K562 (cell line): ENCODE results near the gene SET. TPM values are rescaled to one million over a fixed set of nuclear protein-coding genes. Genes with fewer than 3 reads are reported as not detected.
A peak's percentile ranks its signal among the peaks of the same experiment; 100 is the strongest.

Experiments used
- ADNP ChIP-seq: fragments of 200-800 bp; sonication (Bioruptor generic); IDR thresholded peaks from 2 replicates; pipeline ENCODE4 v1.6.1; 2016; ENCODE audit warnings: missing genetic modification characterization, missing compliant biosample characterization
- ATF7 ChIP-seq: fragments of 450-650 bp; IDR thresholded peaks from 2 replicates; pipeline ENCODE4 v1.7.1; 2014; ENCODE audit warnings: mild to moderate bottlenecking, moderate library complexity
- CBFA2T3 ChIP-seq: fragments of 450-650 bp; IDR thresholded peaks from 2 replicates; pipeline ENCODE4 v1.6.1; 2017
- FOXK2 ChIP-seq, 2 experiments: fragments of 450-650 bp; IDR thresholded peaks in 1 of 2; conservative IDR thresholded peaks in 1 of 2; 2 replicates each; pipeline ENCODE4 v1.6.1; 2016; ENCODE audit warnings: low read depth in 2 of 2, mild to moderate bottlenecking in 1 of 2
- HMGN3 ChIP-seq: IDR thresholded peaks from 2 replicates; pipeline ENCODE4 v1.6.1; 2011; ENCODE audit warnings: borderline replicate concordance, low read depth, mild to moderate bottlenecking, mixed read lengths, low read length; ENCODE audit not compliant: insufficient read length; ENCODE audit errors: extremely low read depth
- JUN ChIP-seq, 2 experiments: sonication (generic) in 1 of 2; formaldehyde crosslinking in 1 of 2; IDR thresholded peaks; 2 replicates each; pipeline versions ENCODE4 v1.6.1 to v1.8.0; 2012 to 2022; ENCODE audit warnings: borderline replicate concordance in 2 of 2, mild to moderate bottlenecking in 2 of 2, improper control_type of control experiment in 1 of 2, low read depth in 1 of 2, low read length in 1 of 2, missing genetic modification reagents in 1 of 2
- MTA1 ChIP-seq: fragments of 450-650 bp; IDR thresholded peaks from 2 replicates; pipeline ENCODE4 v1.6.1; 2017; ENCODE audit warnings: borderline replicate concordance
- NFIC ChIP-seq: fragments of 450-650 bp; IDR thresholded peaks from 2 replicates; pipeline ENCODE4 v1.6.1; 2017; ENCODE audit warnings: mild to moderate bottlenecking, inconsistent platforms
- NR2C2 ChIP-seq, 2 experiments: fragments of 200-800 bp in 1 of 2; sonication (Bioruptor generic) in 1 of 2; sonication (generic) in 1 of 2; formaldehyde crosslinking in 1 of 2; IDR thresholded peaks; 2 replicates each; pipeline versions ENCODE4 v1.6.1 to v1.8.0; 2016 to 2022; ENCODE audit warnings: mild to moderate bottlenecking in 1 of 2, missing compliant biosample characterization in 1 of 2, missing genetic modification characterization in 1 of 2, missing genetic modification reagents in 1 of 2
- NR3C1 ChIP-seq: sonication (generic); formaldehyde crosslinking; IDR thresholded peaks from 2 replicates; pipeline ENCODE4 v1.8.1; 2022; ENCODE audit warnings: missing genetic modification reagents
- PHF21A ChIP-seq: fragments of 450-650 bp; IDR thresholded peaks from 2 replicates; pipeline ENCODE4 v1.6.1; 2017; ENCODE audit warnings: low read depth, borderline replicate concordance
- POLR2A ChIP-seq: fragments of 450-650 bp; conservative IDR thresholded peaks from 2 replicates; pipeline ENCODE4 v1.6.1; 2016
- POLR3A ChIP-seq: IDR thresholded peaks from 2 replicates; pipeline ENCODE4 v1.6.1; 2011; ENCODE audit warnings: borderline replicate concordance, mild to moderate bottlenecking, moderate library complexity; ENCODE audit not compliant: insufficient read length, insufficient read depth; ENCODE audit errors: extremely low read depth
- PPARD ChIP-seq: fragments of 250-450 bp; sonication (Bioruptor Pico); IDR thresholded peaks from 2 replicates; pipeline ENCODE4 v1.8.0; 2022; ENCODE audit warnings: inconsistent platforms, mild to moderate bottlenecking, moderate library complexity
- PRMT5 ChIP-seq: sonication (generic); formaldehyde crosslinking; IDR thresholded peaks from 2 replicates; pipeline ENCODE4 v1.5.0; 2020; ENCODE audit warnings: missing genetic modification reagents
- TBP ChIP-seq: optimal IDR thresholded peaks from 2 replicates; pipeline ENCODE3; 2011; ENCODE audit warnings: low read depth, low read length, improper control_type of control experiment
- TFAM ChIP-seq: fragments of 250-450 bp; sonication (Bioruptor Pico); conservative IDR thresholded peaks from 2 replicates; pipeline ENCODE4 v1.5.0; 2021; ENCODE audit warnings: mild to moderate bottlenecking, moderate library complexity
- ZNF224 ChIP-seq: sonication (generic); formaldehyde crosslinking; IDR thresholded peaks from 2 replicates; pipeline ENCODE4 v1.8.0; 2022; ENCODE audit warnings: mild to moderate bottlenecking, missing genetic modification reagents
- ZNF253 ChIP-seq: fragments of 250-450 bp; sonication (Bioruptor Pico); conservative IDR thresholded peaks from 2 replicates; pipeline ENCODE4 v1.6.1; 2021; ENCODE audit warnings: mild to moderate bottlenecking
- ZNF311 ChIP-seq: fragments of 250-450 bp; sonication (Bioruptor Pico); IDR thresholded peaks from 2 replicates; pipeline ENCODE4 v1.4.0; 2020; ENCODE audit warnings: mild to moderate bottlenecking, moderate library complexity
- polyA plus RNA-seq, 8 experiments: library from polyadenylated mRNA; depleted of rRNA in 4 of 8; stranded (reverse) in 5 of 8; unstranded in 3 of 8; fragments of >200 nt; fragmentation: Nextera tagmentation in 2 of 8; fragmentation: Illumina TruSeq in 1 of 8; extraction: Ambion mirVana in 2 of 8; extraction: Trizol in 1 of 8; gene quantifications; 2 replicates each; pipeline versions ENCODE4 v1.2.1 to v1.2.3, GENCODE V29; 2011 to 2014; ENCODE audit warnings: inconsistent platforms in 1 of 8, missing spikeins in 1 of 8
- total RNA-seq, 7 experiments: library from RNA; depleted of rRNA in 6 of 7; stranded (reverse); fragments of >200 nt in 6 of 7; fragmentation: Illumina TruSeq in 2 of 7; extraction: Trizol in 2 of 7; gene quantifications; 2 replicates each; pipeline versions ENCODE4 v1.2.1 to v1.2.3, GENCODE V29; 2011 to 2021; ENCODE audit warnings: low replicate concordance in 1 of 7
- TF ChIP-seq, protein P1 (sequence below): fragments of 450-650 bp; IDR thresholded peaks from 2 replicates; pipeline ENCODE4 v1.6.1; 2016
- TF ChIP-seq, protein P2 (sequence below): fragments of 250-450 bp; sonication (Bioruptor Pico); IDR thresholded peaks from 2 replicates; pipeline ENCODE4 v1.4.0; 2020; ENCODE audit warnings: mild to moderate bottlenecking

SET gene
- total and polyA plus RNA-seq, 9 of the 15 experiments (the other 6 are each of a cell fraction or from before 2014, with no cell fraction given), result 404 to 1,447 (median 907) TPM

DNA sequence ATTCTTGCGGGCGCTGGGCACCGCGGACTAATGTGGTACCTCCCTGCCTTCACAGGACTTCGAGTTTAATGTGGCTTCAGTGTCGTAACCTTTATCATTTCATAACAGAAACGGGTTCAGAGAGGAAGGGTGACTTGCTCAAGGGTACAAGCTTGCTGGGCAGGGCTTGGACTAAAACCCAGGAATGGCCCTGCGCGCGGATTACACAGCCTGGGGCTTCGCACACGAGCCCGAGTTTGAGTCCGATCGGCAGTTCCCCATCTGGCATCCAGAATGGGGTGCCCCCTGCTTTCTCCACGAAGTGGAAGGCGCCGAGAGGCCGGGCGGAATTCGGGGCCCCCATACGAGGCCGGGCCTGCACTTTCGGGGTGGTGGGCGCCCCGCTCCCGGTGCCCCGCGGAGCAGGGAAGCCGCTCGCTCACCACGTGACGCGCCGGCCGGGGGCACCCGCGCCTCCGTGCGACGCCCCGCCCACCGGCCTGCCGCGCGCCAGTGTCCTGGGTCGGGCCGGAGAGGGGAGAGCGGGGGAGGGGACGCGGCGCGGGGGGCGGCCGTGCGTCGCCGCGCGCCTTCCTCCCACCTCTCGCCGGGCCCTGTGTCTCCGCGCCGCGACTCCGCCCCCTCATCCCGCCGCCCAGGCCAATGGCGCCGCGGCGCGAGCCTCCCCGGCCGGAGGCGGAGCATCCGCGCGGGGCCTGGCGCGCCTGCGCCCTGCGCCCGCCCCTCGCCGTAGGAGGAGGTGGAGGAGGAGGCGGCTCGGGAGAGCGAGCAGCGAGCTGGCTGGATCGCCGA, at the start of gene SET (continued):
- TF ChIP-seq ADNP (tag) (no peak), ATF7 (peak; percentile 75), NFIC (no peak), CBFA2T3 (peak; percentile 27; the same call in 1 of the 2 replicates), ZNF253 (no peak), MTA1 (peak; percentile 61; the same call in 1 of the 2 replicates), ZNF224 (CRISPR knock-in tag) (no peak), POLR2A (peak; percentile 79), TFAM (CRISPR knock-in tag) (no peak), POLR3A (no peak), NR3C1 (CRISPR knock-in tag) (no peak), JUN (IDR thresholded peaks at IDR 0.05; ENCODE audit: borderline replicate concordance, low read depth, low read length) (peak; percentile 51; the same call in 1 of the 2 replicates), JUN (CRISPR knock-in tag; IDR thresholded peaks at IDR 0.05; ENCODE audit: borderline replicate concordance) (no peak), PRMT5 (no peak), FOXK2 (conservative IDR thresholded peaks at IDR 0.05 in 1 of 2, IDR thresholded peaks at IDR 0.05 in 1 of 2; ENCODE audit: low read depth in 2 of 2) (no peak), NR2C2 (CRISPR knock-in tag; IDR thresholded peaks at IDR 0.05) (peak; percentile 61; the same call in 1 of the 2 replicates), NR2C2 (tag; IDR thresholded peaks at IDR 0.05) (no peak), ZNF311 (CRISPR knock-in tag) (peak; percentile 73), PHF21A (no peak), TBP (no peak), PPARD (no peak), HMGN3 (peak; percentile 91)
- TF ChIP-seq, protein P1, sequence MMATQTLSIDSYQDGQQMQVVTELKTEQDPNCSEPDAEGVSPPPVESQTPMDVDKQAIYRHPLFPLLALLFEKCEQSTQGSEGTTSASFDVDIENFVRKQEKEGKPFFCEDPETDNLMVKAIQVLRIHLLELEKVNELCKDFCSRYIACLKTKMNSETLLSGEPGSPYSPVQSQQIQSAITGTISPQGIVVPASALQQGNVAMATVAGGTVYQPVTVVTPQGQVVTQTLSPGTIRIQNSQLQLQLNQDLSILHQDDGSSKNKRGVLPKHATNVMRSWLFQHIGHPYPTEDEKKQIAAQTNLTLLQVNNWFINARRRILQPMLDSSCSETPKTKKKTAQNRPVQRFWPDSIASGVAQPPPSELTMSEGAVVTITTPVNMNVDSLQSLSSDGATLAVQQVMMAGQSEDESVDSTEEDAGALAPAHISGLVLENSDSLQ, result no peak
- TF ChIP-seq, protein P2, sequence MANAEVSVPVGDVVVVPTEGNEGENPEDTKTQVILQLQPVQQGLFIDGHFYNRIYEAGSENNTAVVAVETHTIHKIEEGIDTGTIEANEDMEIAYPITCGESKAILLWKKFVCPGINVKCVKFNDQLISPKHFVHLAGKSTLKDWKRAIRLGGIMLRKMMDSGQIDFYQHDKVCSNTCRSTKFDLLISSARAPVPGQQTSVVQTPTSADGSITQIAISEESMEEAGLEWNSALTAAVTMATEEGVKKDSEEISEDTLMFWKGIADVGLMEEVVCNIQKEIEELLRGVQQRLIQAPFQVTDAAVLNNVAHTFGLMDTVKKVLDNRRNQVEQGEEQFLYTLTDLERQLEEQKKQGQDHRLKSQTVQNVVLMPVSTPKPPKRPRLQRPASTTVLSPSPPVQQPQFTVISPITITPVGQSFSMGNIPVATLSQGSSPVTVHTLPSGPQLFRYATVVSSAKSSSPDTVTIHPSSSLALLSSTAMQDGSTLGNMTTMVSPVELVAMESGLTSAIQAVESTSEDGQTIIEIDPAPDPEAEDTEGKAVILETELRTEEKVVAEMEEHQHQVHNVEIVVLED (CRISPR knock-in tag), result peak; percentile 97
